HuH-7.5 (cell line): ENCODE results near the gene C14orf132.

Source experiments
- DNase-seq: peaks from one replicate; pipeline ENCODE4 v3.0.0; 2011; ENCODE audit warnings: low spot score

C14orf132 gene

GRCh38 chr14:96100161-96101064 is 61.3 kb downstream of the C14orf132 start:
- DNase-seq = peak; percentile 55

- DNase-seq = no peak
These were observed 63.1 kb downstream of the C14orf132 start for GRCh38 chr14:96102081-96102856.

GRCh38 chr14:96103075-96103474 is 63.9 kb downstream of the C14orf132 start:
- DNase-seq = no peak

GRCh38 chr14:96103560-96104460 is 64.6 kb downstream of the C14orf132 start:
- no peak for DNase-seq

- DNase-seq = peak; percentile 55
These were observed 65.4 kb downstream of the C14orf132 start for GRCh38 chr14:96104469-96105057.

- DNase-seq = no peak
These were observed 66.1 kb downstream of the C14orf132 start for GRCh38 chr14:96105089-96105925.

- no peak for DNase-seq
These were observed 66.8 kb downstream of the C14orf132 start for GRCh38 chr14:96105926-96106441.

- no peak for DNase-seq
These were observed 67.7 kb downstream of the C14orf132 start for GRCh38 chr14:96106891-96107290.

GRCh38 chr14:96108061-96108795 is 69.1 kb downstream of the C14orf132 start:
- DNase-seq = no peak

GRCh38 chr14:96108911-96109310 is 69.7 kb downstream of the C14orf132 start:
- DNase-seq = no peak

GRCh38 chr14:96109596-96110355 is 70.6 kb downstream of the C14orf132 start:
- DNase-seq = no peak

- DNase-seq = no peak
These were observed 72.9 kb downstream of the C14orf132 start for GRCh38 chr14:96112032-96112431.

- no peak for DNase-seq
These were observed 74.8 kb downstream of the C14orf132 start for GRCh38 chr14:96114002-96114401.

- no peak for DNase-seq
These were observed 78.1 kb downstream of the C14orf132 start for GRCh38 chr14:96117101-96117897.

GRCh38 chr14:96117960-96118359 is 78.8 kb downstream of the C14orf132 start:
- no peak for DNase-seq

- DNase-seq = no peak
These were observed 79.2 kb downstream of the C14orf132 start for GRCh38 chr14:96118391-96118790.

- no peak for DNase-seq
These were observed 80.8 kb downstream of the C14orf132 start for GRCh38 chr14:96119947-96120346.

- no peak for DNase-seq
These were observed 81.2 kb downstream of the C14orf132 start for GRCh38 chr14:96120392-96120791.
